ENCODE data around the gene ZSWIM9.

DNA sequence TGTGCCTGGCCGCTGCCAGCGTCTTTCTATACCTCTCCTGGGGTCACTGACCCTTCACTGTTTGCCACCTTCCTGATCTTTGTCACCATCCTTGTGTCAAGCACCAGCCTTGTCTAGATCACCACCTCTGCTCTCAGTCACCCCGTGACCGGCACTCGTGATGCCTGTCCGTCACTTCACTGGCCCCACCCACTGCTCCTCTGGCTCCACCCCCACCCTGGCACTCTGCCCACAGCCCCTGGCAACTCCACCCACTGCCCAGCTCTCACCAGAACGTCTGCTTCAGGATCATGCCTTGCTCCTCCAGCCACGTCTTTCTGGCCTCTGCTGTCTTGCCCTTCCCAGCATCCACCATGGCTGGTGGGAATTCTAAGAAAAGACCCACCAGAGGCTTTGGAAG, 35.1 kb upstream of the ZSWIM9 start:
- TF ChIP-seq, protein P1, sequence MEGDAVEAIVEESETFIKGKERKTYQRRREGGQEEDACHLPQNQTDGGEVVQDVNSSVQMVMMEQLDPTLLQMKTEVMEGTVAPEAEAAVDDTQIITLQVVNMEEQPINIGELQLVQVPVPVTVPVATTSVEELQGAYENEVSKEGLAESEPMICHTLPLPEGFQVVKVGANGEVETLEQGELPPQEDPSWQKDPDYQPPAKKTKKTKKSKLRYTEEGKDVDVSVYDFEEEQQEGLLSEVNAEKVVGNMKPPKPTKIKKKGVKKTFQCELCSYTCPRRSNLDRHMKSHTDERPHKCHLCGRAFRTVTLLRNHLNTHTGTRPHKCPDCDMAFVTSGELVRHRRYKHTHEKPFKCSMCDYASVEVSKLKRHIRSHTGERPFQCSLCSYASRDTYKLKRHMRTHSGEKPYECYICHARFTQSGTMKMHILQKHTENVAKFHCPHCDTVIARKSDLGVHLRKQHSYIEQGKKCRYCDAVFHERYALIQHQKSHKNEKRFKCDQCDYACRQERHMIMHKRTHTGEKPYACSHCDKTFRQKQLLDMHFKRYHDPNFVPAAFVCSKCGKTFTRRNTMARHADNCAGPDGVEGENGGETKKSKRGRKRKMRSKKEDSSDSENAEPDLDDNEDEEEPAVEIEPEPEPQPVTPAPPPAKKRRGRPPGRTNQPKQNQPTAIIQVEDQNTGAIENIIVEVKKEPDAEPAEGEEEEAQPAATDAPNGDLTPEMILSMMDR (IDR thresholded peaks at IDR 0.05; ENCODE audit: poor library complexity): no peak
- TF ChIP-seq EZH2 (IDR thresholded peaks at IDR 0.05; ENCODE audit: borderline replicate concordance) (no peak), EZH2phosphoT487 (IDR thresholded peaks at IDR 0.05; ENCODE audit: low read depth, severe bottlenecking, unreplicated experiment) (no peak)
